ENCODE results near the gene SHB.

SHB gene

GRCh38 chr9:38004809-38005560, 64.0 kb downstream of the SHB start:
- DNase-seq: no peak
- H3K27ac ChIP-seq: no peak overlapping the region
- in situ Hi-C loops (cut with HindIII; ENCODE audit: low pct_ligation_motif_present, low sequenced_read_pairs): no loop called here

GRCh38 chr9:38003946-38004808, 64.8 kb downstream of the SHB start:
- H3K27ac ChIP-seq: no peak overlapping the region
- in situ Hi-C loops (cut with HindIII; ENCODE audit: low pct_ligation_motif_present, low sequenced_read_pairs): no loop called here

More at GRCh38 chr9:38004809-38005560, 64.0 kb downstream of the SHB start:
- TF ChIP-seq CTCF (IDR thresholded peaks at IDR 0.05; ENCODE audit: low read depth, low read length, missing control alignments): no peak
- Histone ChIP-seq H3K4me3 (ENCODE audit: low read depth, low read length) (no peak overlapping the region), H3K27me3 (replicated peaks) (no peaks in the 10 kb centered on the region), H3K36me3 (replicated peaks) (peaks cover 4% of the 10 kb centered on the region)

DNA sequence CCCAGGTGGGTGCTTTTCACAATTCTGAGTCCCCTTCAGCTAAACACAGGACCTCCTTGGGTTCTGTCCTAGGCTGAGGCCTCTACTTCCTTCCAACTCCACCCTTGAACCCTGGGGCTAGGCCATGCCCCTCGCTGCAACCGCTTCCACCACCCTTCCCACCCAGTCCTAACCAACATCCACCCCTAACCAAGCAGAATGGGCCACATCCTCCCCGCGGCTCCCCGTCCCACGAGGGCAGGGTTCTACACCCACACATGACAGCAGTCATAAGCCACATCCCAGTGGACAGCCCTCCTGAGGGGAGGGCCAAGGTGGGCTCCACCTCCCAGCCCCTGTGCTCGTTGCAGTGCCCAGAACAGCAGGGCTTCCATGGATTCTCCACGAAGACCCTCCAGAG, 65.8 kb downstream of the SHB start:
- no peak overlapping the region for H3K27ac ChIP-seq
- no peaks in the 10 kb centered on the region for H3K27me3 ChIP-seq (replicated peaks)
- in situ Hi-C loops (cut with HindIII; ENCODE audit: low pct_ligation_motif_present, low sequenced_read_pairs): no loop called here
- H3K4me3 ChIP-seq (ENCODE audit: low read depth, low read length): no peak overlapping the region
- peaks cover 4% of the 10 kb centered on the region for H3K36me3 ChIP-seq (replicated peaks)
- TF ChIP-seq CTCF (IDR thresholded peaks at IDR 0.05; ENCODE audit: low read depth, low read length, missing control alignments): no peak
- no peak for DNase-seq

More at GRCh38 chr9:38003946-38004808, 64.8 kb downstream of the SHB start:
- Histone ChIP-seq H3K27me3 (replicated peaks) (no peaks in the 10 kb centered on the region), H3K4me3 (ENCODE audit: low read depth, low read length) (no peak overlapping the region), H3K36me3 (replicated peaks) (peaks cover 4% of the 10 kb centered on the region)
- DNase-seq: no peak
- TF ChIP-seq CTCF (IDR thresholded peaks at IDR 0.05; ENCODE audit: low read depth, low read length, missing control alignments): no peak

GRCh38 chr9:38001430-38001829, 67.6 kb downstream of the SHB start:
- Histone ChIP-seq H3K27ac (no peak overlapping the region), H3K27me3 (replicated peaks) (no peaks in the 10 kb centered on the region), H3K4me3 (ENCODE audit: low read depth, low read length) (no peak overlapping the region), H3K36me3 (replicated peaks) (peaks cover 4% of the 10 kb centered on the region)
- in situ Hi-C loops (cut with HindIII; ENCODE audit: low pct_ligation_motif_present, low sequenced_read_pairs): no loop called here
- no peak for TF ChIP-seq CTCF (IDR thresholded peaks at IDR 0.05; ENCODE audit: low read depth, low read length, missing control alignments)
- DNase-seq: no peak

DNA sequence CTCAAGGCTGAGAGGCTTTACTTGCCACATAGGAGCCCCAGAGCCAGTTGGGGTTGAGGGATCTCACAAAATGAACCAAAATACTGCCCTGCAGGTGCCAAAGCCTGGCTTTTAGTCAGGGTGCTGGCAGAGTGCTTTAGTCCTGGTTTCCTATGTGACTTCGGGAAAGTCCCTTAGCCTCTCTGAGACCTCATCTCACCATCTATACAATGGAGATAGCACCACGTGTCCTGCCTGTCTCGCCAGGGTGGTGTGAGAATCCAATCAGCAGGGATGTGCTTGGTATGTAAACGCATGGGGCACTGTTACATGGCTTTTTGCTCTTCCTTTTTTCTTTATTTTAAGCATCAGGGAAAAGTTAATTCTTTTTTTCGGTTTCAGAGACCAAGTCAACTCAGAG, 68.3 kb downstream of the SHB start:
- no peak for TF ChIP-seq CTCF (IDR thresholded peaks at IDR 0.05; ENCODE audit: low read depth, low read length, missing control alignments)
- Histone ChIP-seq H3K36me3 (replicated peaks) (peaks cover 4% of the 10 kb centered on the region), H3K4me3 (ENCODE audit: low read depth, low read length) (no peak overlapping the region), H3K27me3 (replicated peaks) (no peaks in the 10 kb centered on the region), H3K27ac (no peak overlapping the region)
- in situ Hi-C loops (cut with HindIII; ENCODE audit: low pct_ligation_motif_present, low sequenced_read_pairs): no loop called here
- DNase-seq: no peak
